D721Med (cell line): ENCODE data around the gene KHSRP.

Source experiments
- DNase-seq: peaks from one replicate; pipeline ENCODE4 v3.0.0; 2011; ENCODE audit warnings: low spot score; ENCODE audit not compliant: insufficient read length
- FAIRE-seq: peaks from 2 replicates; lab custom pipeline; 2011; peaks lifted over from hg19 to GRCh38; lab: Jason Lieb, UNC
- CTCF ChIP-seq: IDR thresholded peaks from 2 replicates; pipeline ENCODE4 v1.5.1; 2012; ENCODE audit warnings: mild to moderate bottlenecking, control low read depth; ENCODE audit not compliant: insufficient read depth; ENCODE audit errors: missing control alignments

Gene KHSRP

GRCh38 chr19:6458695-6459261 lies 34.2 kb upstream of the KHSRP start:
- DNase-seq = no peak
- FAIRE-seq = no peak
- no peak for TF ChIP-seq CTCF

GRCh38 chr19:6457958-6458694 lies 33.5 kb upstream of the KHSRP start:
- FAIRE-seq (no peak), DNase-seq (no peak)
- TF ChIP-seq CTCF = no peak

GRCh38 chr19:6455924-6456323 lies 31.3 kb upstream of the KHSRP start:
- no peak for TF ChIP-seq CTCF
- DNase-seq (no peak), FAIRE-seq (no peak)

- no peak for DNase-seq
- no peak for FAIRE-seq
- no peak for TF ChIP-seq CTCF
Measured at GRCh38 chr19:6453951-6454565, 29.4 kb upstream of the KHSRP start.

- DNase-seq = no peak
- no peak for FAIRE-seq
- TF ChIP-seq CTCF = no peak
Measured at GRCh38 chr19:6452899-6453298, 28.3 kb upstream of the KHSRP start.

GRCh38 chr19:6452223-6452614 lies 27.6 kb upstream of the KHSRP start:
- DNase-seq = no peak
- no peak for FAIRE-seq
- TF ChIP-seq CTCF = no peak
